Measurements from ENCODE around the gene WDR88.

The WDR88 gene

DNA sequence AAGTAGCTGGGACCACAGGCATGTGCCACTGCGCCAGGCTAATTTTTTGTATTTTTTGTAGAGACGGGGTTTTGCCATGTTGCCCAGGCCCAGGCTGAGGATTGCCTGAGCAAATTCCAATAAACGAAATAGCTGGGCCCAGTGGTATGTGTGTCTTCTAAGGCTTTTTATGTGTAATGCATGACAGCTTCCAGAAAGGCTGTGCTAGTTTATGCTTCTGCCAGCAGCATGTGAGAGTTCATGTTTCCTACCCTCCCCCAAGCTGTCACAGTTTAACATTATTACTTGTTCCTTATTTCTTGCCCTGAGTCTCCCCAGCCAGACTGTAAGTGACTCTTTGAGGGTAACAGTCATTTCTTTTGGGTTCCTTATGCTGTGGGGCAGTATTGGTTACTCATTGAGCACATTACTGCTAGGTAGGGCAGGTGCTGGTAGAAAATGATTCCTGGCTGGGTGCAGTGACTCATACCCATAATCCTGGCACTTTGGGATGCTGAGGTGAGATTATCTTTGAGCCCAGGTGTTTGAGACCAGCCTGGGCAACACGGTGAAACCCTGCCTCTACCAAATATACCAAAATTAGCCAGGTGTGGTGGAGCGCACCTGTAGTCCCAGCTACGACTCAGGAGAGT, 37.4 kb upstream of the WDR88 start:
- TF ChIP-seq, protein P1, sequence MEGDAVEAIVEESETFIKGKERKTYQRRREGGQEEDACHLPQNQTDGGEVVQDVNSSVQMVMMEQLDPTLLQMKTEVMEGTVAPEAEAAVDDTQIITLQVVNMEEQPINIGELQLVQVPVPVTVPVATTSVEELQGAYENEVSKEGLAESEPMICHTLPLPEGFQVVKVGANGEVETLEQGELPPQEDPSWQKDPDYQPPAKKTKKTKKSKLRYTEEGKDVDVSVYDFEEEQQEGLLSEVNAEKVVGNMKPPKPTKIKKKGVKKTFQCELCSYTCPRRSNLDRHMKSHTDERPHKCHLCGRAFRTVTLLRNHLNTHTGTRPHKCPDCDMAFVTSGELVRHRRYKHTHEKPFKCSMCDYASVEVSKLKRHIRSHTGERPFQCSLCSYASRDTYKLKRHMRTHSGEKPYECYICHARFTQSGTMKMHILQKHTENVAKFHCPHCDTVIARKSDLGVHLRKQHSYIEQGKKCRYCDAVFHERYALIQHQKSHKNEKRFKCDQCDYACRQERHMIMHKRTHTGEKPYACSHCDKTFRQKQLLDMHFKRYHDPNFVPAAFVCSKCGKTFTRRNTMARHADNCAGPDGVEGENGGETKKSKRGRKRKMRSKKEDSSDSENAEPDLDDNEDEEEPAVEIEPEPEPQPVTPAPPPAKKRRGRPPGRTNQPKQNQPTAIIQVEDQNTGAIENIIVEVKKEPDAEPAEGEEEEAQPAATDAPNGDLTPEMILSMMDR (IDR thresholded peaks at IDR 0.05; ENCODE audit: borderline replicate concordance, control extremely low read depth, extremely low read depth, insufficient read depth, missing control alignments), result no peak
- in situ Hi-C loops (cut with MboI; ENCODE audit: low sequenced_read_pairs, unreplicated experiment), result no loop called here
- no peak for DNase-seq (ENCODE audit: low spot score)

DNA sequence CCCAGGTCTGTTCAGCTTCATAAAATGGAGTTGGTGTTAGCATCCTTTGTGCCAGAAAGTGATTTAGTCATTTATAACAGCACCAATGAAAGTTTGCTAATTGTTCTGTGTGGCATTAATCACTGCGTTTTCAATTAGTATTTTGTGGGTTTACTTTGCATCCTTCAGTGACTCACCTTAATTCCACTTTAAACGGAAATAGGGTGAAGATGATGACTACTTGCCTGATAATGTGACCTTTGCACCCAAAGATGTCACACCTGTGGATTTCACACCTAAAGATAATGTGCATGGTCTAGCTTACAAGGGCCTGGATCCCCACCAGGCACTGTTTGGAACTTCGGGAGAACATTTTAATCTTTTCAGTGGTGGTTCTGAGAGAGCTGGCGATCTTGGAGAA, 35.9 kb upstream of the WDR88 start:
- in situ Hi-C loops (cut with MboI; ENCODE audit: low sequenced_read_pairs, unreplicated experiment), result no loop called here
- DNase-seq (ENCODE audit: low spot score), result no peak
- TF ChIP-seq, protein P1 (IDR thresholded peaks at IDR 0.05; ENCODE audit: borderline replicate concordance, control extremely low read depth, extremely low read depth, insufficient read depth, missing control alignments), result no peak

DNA sequence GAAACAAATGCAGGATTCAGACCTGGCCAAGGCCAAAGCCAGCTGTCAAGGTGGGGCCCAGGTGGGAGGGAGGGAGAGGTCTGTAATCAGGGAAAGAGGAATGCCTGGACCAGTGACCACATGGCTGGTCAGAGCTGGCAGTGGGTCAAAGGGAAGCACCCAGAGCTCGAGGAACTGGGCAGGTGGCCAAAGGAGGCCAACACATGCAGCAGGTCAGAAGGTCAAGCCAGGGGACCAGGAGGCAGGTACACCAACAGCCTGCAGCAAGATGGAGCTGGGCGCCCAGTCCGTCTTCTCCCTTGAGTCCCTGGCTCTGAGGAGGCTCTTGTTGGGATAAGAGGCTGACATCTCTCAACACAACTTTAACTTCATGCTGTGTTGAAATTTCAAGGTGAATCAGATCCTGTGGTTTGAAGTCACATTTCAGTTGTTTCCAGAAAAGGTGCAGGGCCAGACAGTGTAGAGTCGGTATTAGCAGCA, 33.8 kb upstream of the WDR88 start:
- in situ Hi-C loops (cut with MboI; ENCODE audit: low sequenced_read_pairs, unreplicated experiment), result no loop called here
- TF ChIP-seq, protein P1 (IDR thresholded peaks at IDR 0.05; ENCODE audit: borderline replicate concordance, control extremely low read depth, extremely low read depth, insufficient read depth, missing control alignments), result no peak
- DNase-seq (ENCODE audit: low spot score), result no peak

DNA sequence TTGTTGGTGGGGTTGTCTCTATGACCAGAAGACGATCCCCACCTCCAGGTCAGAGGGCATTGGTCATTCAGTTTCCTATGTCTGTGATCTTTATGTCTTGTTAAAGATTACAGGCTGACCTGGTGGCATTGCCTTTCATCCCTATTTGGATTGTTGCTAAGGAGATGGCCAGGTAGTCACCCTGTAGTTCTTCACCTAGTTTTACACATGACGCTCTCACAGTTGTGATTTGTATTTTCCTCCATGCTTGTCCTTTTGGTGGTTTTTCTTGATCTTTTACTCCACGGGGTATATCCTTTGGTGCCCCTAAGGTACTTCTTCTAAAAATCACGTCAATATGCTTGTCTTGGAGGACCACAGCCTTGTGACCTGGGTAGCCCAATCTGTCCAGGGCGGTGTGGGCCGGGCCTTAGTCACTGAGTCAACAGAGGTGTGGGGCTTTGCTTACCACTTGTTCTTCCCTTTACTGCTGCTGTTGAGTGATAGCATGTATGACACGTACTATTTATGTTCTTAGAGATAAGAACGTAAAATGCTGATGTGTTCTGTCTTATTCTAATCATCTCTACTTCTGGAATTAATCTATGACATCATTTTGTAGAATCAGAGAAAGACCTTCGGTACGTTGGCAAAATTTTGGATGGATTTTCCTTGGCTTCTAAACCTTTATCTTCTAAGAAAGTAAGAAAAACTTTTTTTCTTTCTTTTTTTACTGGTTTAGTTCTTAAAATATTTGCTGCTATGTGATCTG, 30.8 kb upstream of the WDR88 start:
- in situ Hi-C loops (cut with MboI; ENCODE audit: low sequenced_read_pairs, unreplicated experiment), result no loop called here
- no peak for DNase-seq (ENCODE audit: low spot score)
- TF ChIP-seq, protein P1 (IDR thresholded peaks at IDR 0.05; ENCODE audit: borderline replicate concordance, control extremely low read depth, extremely low read depth, insufficient read depth, missing control alignments), result no peak

DNA sequence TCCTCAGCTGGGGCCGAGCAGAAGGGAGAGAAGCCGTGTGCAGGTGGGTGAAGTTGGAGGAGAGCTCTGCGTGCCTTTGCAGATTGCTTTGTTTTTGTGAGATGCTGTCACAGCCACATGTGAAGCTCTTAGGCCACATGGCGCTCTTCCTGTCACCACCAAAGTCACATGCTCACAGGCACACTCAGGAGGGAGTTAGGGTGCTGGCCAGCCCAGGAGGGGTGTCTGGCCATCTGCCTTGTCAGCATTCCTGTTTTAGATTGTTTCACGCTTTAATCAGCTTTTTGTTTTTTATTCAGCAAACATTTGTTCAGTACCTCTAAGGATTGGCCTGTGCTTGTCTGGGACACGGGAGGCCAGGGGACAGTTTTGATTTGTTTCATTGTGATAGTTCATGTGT, 29.0 kb upstream of the WDR88 start:
- no peak for DNase-seq (ENCODE audit: low spot score)
- in situ Hi-C loops (cut with MboI; ENCODE audit: low sequenced_read_pairs, unreplicated experiment), result no loop called here
- TF ChIP-seq, protein P1 (IDR thresholded peaks at IDR 0.05; ENCODE audit: borderline replicate concordance, control extremely low read depth, extremely low read depth, insufficient read depth, missing control alignments), result no peak

DNA sequence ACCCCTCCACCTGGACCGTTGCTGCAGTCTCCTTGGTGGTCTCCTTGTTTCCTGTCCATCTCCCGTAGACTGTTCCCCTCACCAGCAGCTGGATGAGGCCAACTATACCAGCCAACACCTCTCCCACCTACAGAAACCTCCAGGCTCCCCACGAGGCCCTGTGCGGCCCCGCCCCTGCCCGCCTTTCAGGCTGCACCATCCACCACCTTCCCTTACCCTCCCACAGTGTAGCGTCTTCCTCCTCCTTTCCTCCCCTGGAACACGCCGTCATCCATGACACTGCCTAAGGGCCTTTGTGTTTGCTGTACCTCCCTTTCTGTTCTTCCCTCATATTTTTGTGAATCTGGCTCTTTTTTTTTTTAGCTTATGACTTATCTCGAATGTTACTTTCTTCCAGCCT, 23.8 kb upstream of the WDR88 start:
- in situ Hi-C loops (cut with MboI; ENCODE audit: low sequenced_read_pairs, unreplicated experiment), result no loop called here
- DNase-seq (ENCODE audit: low spot score), result no peak
- TF ChIP-seq, protein P1 (IDR thresholded peaks at IDR 0.05; ENCODE audit: borderline replicate concordance, control extremely low read depth, extremely low read depth, insufficient read depth, missing control alignments), result no peak
